ENCODE measurements around the gene UBE2J1. TPM values are rescaled to one million over a fixed set of nuclear protein-coding genes. Genes with fewer than 3 reads are reported as not detected.
"Not testable (repeated sequence)": the region's sequence is repeated elsewhere in the genome, so short reads cannot be mapped to it uniquely, and the experiment has no call there.

Gene UBE2J1
- total RNA-seq, 3 donors from 2014 or later: 15.0 to 19.4 (median 16.1) TPM

DNA sequence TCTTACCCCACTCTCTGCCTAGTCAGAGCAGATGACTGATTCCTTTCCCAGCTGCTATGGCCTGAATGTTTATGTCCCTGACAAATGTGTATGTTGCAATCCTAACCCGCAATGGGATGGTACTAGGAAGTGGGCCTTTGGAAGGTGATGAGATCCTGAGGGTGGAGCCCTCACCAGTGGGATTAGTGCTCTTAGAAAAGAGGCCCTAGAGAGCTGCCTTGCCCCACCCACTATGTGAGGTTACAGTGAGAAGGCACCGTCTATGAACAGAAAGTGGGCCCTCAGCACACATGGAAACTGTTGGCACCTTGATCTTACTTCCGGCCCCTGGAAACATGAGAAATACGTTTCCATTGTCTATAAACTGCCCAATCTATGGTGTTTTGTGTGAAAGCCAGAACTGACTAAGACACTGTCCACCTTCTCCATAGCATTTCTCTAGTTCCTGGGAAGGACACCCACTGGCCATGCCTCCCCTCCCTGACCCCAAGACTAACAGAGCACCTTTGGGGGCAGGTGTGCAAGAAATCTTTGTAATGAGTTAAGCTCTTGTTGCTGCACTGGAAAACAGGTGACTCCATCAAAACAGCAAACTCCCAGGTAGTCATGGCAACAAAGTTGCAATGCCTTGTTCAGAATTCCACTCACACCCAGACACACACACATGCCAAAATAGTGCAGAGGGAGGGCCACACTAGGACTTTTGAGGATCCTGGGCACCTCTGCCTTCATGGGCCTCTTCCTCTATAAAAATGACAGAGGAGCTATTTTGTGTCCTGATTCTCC, 53.6 kb downstream of the UBE2J1 start:
- H3K9me3 Mint-ChIP-seq: no peaks in the 10 kb centered on the region
- peak; percentile 26 to 59 for ATAC-seq
- H3K4me3 Mint-ChIP-seq: no peak overlapping the region
- no peaks in the 10 kb centered on the region for H3K27me3 Mint-ChIP-seq (ENCODE audit: low read depth)
- DNase-seq: no peak
- H3K36me3 Mint-ChIP-seq (ENCODE audit: insufficient read depth): no peaks in the 10 kb centered on the region
- H3K4me1 Mint-ChIP-seq (ENCODE audit: low read depth): peaks cover 23% of the 10 kb centered on the region

GRCh38 chr6:89297695-89298351, 54.7 kb downstream of the UBE2J1 start:
- peak; percentile 63 to 89 for ATAC-seq
- Mint-ChIP-seq H3K27me3 (ENCODE audit: low read depth) (no peaks in the 10 kb centered on the region), H3K4me3 (peak overlapping the region; percentile 9), H3K36me3 (ENCODE audit: insufficient read depth) (no peaks in the 10 kb centered on the region), H3K4me1 (ENCODE audit: low read depth) (peaks cover 23% of the 10 kb centered on the region), H3K9me3 (no peaks in the 10 kb centered on the region)
- DNase-seq: peak; percentile 51

DNA sequence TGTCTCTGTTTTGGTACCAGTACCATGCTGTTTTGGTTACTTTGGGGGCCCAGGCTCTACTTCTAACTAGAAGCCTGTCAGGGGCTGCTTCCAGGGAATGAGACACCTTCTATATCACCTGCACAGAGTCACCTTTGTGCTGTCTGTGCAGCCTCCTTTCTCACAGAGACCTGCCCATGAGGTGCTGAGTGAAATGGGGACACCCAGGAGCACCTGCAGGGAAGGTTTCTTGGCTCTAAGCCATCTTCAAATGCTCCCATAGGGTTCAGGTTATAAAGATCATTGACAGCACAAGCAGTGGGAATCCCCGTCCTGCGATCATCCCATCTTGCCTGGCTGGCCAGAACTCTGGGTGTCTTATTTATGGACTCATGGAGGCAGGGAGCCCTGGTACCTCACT, 56.5 kb downstream of the UBE2J1 start:
- H3K4me3 Mint-ChIP-seq: no peak overlapping the region
- no peaks in the 10 kb centered on the region for H3K9me3 Mint-ChIP-seq
- H3K27me3 Mint-ChIP-seq (ENCODE audit: low read depth): no peaks in the 10 kb centered on the region
- no peak for DNase-seq
- no peak for ATAC-seq
- peaks cover 23% of the 10 kb centered on the region for H3K4me1 Mint-ChIP-seq (ENCODE audit: low read depth)
- no peaks in the 10 kb centered on the region for H3K36me3 Mint-ChIP-seq (ENCODE audit: insufficient read depth)

DNA sequence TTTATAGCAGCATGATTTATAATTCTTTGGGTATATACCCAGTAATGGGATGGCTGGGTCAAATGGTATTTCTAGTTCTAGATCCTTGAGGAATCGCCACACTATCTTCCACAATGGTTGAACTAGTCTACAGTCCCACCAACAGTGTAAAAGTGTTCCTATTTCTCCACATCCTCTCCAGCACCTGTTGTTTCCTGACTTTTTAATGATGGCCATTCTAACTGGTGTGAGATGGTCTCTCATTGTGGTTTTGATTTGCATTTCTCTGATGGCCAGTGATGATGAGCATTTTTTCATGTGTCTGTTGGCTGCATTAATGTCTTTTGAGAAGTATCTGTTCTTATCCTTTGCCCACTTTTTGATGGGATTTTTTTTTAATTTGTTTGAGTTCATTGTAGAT, 57.4 kb downstream of the UBE2J1 start:
- not testable (repeated sequence) for ATAC-seq; H3K4me3 Mint-ChIP-seq; DNase-seq; H3K27me3 Mint-ChIP-seq (ENCODE audit: low read depth); H3K9me3 Mint-ChIP-seq; H3K36me3 Mint-ChIP-seq (ENCODE audit: insufficient read depth)
- H3K4me1 Mint-ChIP-seq (ENCODE audit: low read depth): peaks cover 23% of the 10 kb centered on the region

DNA sequence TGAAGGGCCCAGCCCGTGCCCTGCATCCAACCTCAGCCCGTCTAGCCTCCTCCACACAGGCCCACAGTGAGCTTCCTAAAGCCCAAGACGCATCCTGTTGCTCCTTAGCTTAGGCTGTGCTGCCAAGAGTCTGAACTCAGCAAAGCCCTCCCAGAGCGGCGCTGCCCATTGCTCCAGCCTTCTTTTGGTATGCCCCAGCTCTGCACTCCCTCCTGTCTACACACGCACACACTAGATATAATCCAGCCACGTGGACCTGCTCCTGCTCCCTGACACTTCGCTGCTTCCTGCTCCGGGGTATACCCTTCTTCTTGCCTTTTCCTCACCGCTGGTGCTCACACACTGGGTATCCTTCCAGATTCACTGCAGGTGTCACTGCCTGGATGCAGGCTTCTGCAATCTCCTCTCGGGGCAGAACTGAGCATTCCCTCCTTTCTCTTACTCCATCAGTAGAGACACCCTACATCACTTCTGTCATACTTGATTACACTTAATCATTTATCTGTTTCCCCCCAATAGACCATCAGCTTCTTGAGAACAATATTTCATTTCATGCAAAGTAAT, 61.2 kb downstream of the UBE2J1 start:
- no peaks in the 10 kb centered on the region for H3K27me3 Mint-ChIP-seq (ENCODE audit: low read depth)
- H3K4me1 Mint-ChIP-seq (ENCODE audit: low read depth): no peaks in the 10 kb centered on the region
- H3K4me3 Mint-ChIP-seq: no peak overlapping the region
- no peak for DNase-seq
- no peaks in the 10 kb centered on the region for H3K9me3 Mint-ChIP-seq
- H3K36me3 Mint-ChIP-seq (ENCODE audit: insufficient read depth): no peaks in the 10 kb centered on the region
- no peak for ATAC-seq

DNA sequence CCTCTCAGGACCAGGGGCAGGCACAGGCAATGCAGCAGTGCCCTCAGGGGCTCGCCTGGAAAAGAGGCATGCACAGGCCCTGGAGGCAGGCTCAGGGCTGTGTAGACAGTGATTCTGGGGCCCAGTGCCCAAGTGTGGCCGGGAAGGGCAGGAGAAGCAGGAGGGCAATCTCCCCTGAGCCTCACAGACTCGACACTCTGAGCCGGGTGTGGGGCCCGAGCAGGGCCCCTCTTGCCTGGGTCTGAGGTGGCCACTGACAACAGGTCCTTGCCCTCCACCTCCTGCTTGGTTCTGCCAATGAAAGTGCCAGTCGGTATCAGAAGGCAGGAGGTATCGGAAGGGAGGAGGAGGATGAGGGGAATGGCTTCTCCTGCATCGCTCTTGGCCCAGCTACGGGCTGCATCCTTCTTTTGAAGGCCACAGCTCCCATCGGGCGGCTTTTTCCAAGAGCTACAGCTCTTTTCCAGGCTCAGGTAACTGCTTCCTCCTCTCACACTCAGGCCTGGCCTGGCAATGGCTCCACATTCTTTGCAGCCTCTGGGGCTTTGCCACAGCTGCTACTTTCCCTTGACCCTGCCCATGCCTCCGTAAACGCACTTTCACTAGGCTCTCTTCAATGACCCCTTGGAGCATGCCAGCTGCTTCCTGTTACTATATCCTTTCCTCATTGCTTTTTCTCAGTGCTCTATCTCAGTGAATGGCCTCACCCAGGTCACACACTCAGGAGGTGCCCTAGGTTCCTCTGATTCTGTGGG, 61.9 kb downstream of the UBE2J1 start:
- no peaks in the 10 kb centered on the region for H3K4me1 Mint-ChIP-seq (ENCODE audit: low read depth)
- DNase-seq (no peak), ATAC-seq (no peak)
- H3K9me3 Mint-ChIP-seq: no peaks in the 10 kb centered on the region
- no peaks in the 10 kb centered on the region for H3K36me3 Mint-ChIP-seq (ENCODE audit: insufficient read depth)
- no peak overlapping the region for H3K4me3 Mint-ChIP-seq
- H3K27me3 Mint-ChIP-seq (ENCODE audit: low read depth): no peaks in the 10 kb centered on the region

DNA sequence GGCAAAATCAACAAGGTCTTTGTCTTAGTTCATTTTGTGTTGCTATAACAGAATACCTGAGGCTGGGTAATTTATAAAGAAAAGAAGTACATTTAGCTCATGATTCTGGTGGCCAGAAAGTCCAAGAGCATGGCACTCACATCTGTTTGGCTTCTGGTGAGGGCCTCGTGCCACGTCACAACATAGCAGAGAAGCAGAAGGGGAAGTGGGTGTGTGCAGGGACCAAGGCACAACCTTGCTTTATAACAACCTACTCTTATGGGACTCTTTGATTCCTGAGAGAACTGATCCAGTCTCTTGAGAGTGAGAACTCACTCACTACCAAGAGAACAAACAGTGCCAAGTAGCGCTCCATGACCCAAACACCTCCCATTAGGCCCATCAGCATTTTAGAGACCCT, 62.8 kb downstream of the UBE2J1 start:
- H3K4me3 Mint-ChIP-seq: no peak overlapping the region
- no peak for ATAC-seq
- no peaks in the 10 kb centered on the region for H3K36me3 Mint-ChIP-seq (ENCODE audit: insufficient read depth)
- H3K4me1 Mint-ChIP-seq (ENCODE audit: low read depth): no peaks in the 10 kb centered on the region
- no peak for DNase-seq
- no peaks in the 10 kb centered on the region for H3K27me3 Mint-ChIP-seq (ENCODE audit: low read depth)
- no peaks in the 10 kb centered on the region for H3K9me3 Mint-ChIP-seq

GRCh38 chr6:89287351-89288028, 65.0 kb downstream of the UBE2J1 start:
- Mint-ChIP-seq H3K9me3 (no peaks in the 10 kb centered on the region), H3K4me1 (ENCODE audit: low read depth) (no peaks in the 10 kb centered on the region), H3K36me3 (ENCODE audit: insufficient read depth) (no peaks in the 10 kb centered on the region), H3K27me3 (ENCODE audit: low read depth) (no peaks in the 10 kb centered on the region), H3K4me3 (no peak overlapping the region)
- DNase-seq (no peak), ATAC-seq (peak in 1 of 2 donors; percentile 18)

GRCh38 chr6:89286516-89286915, 66.0 kb downstream of the UBE2J1 start:
- no peaks in the 10 kb centered on the region for H3K27me3 Mint-ChIP-seq (ENCODE audit: low read depth)
- H3K36me3 Mint-ChIP-seq (ENCODE audit: insufficient read depth): no peaks in the 10 kb centered on the region
- H3K9me3 Mint-ChIP-seq: no peaks in the 10 kb centered on the region
- no peak for DNase-seq
- no peak overlapping the region for H3K4me3 Mint-ChIP-seq
- H3K4me1 Mint-ChIP-seq (ENCODE audit: low read depth): no peaks in the 10 kb centered on the region
- ATAC-seq: no peak

DNA sequence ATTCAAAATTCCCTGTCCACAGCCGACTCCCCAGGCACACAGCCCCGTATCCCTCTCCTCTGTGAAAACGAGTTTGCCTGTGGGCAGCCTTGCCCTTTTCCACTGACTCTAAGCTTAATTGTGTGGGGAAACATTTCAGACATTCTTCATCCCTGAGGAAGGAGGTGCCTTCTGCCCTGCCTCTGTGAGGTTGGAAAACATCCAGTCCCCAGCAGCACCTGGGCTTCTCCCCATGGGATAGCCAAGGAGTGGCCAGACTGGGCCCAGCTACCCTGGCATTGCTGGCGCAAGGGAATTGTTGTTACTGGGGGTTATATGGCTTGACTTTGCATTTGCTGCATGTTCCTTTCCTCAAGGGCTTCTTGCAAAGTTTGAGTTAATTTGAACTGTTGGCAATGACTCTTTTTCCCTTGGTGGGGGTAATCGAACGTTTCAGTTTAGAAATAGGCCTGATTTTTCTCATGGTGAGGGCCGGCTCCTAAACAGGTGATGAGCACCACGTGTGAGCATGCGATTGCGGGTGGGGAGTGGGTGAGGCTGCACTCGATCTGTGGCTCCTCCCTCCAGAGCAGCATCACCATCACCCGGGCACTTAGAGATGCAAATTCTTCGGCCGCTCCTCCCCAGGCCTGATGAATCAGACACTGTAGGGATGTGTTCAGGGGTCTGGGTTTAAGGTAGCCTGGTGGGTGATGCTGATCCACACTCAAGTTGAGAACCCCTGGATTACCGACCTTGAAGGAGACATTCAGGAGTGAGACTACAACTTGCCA, 67.4 kb downstream of the UBE2J1 start:
- ATAC-seq: no peak
- no peaks in the 10 kb centered on the region for H3K27me3 Mint-ChIP-seq (ENCODE audit: low read depth)
- H3K9me3 Mint-ChIP-seq: no peaks in the 10 kb centered on the region
- no peaks in the 10 kb centered on the region for H3K4me1 Mint-ChIP-seq (ENCODE audit: low read depth)
- no peak for DNase-seq
- H3K36me3 Mint-ChIP-seq (ENCODE audit: insufficient read depth): no peaks in the 10 kb centered on the region
- H3K4me3 Mint-ChIP-seq: no peak overlapping the region

GRCh38 chr6:89284081-89284480, 68.4 kb downstream of the UBE2J1 start:
- Mint-ChIP-seq H3K27me3 (ENCODE audit: low read depth) (no peaks in the 10 kb centered on the region), H3K4me1 (ENCODE audit: low read depth) (no peaks in the 10 kb centered on the region), H3K36me3 (ENCODE audit: insufficient read depth) (no peaks in the 10 kb centered on the region), H3K4me3 (no peak overlapping the region), H3K9me3 (no peaks in the 10 kb centered on the region)
- ATAC-seq (no peak), DNase-seq (no peak)

- H3K36me3 Mint-ChIP-seq (ENCODE audit: insufficient read depth): no peaks in the 10 kb centered on the region
- no peak for DNase-seq
- no peaks in the 10 kb centered on the region for H3K9me3 Mint-ChIP-seq
- no peak overlapping the region for H3K4me3 Mint-ChIP-seq
- ATAC-seq: no peak
- no peaks in the 10 kb centered on the region for H3K4me1 Mint-ChIP-seq (ENCODE audit: low read depth)
- H3K27me3 Mint-ChIP-seq (ENCODE audit: low read depth): no peaks in the 10 kb centered on the region
These were observed 69.8 kb downstream of the UBE2J1 start for GRCh38 chr6:89282749-89283148.

DNA sequence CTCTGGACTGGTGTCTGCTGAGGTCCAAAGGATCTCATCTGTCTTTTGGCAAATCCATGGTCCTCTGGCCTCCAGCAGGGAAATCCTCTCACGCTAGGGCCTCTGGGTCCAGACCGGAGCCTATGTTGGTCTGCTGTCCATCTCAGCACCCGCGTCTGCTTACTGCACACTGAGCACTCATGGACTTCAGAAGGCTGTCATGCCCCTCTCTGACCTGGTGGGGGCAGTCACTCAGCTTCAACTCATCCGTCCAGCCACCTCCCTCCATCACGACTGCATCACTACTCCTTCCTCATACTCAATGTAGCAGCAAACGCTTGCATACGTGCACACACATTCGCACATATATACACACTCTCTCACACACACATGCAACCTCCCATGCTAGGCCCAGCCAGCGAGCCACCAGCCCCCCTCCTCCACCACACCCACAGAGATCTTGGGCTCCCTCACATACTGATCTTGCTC, 70.7 kb downstream of the UBE2J1 start:
- no peak for DNase-seq
- Mint-ChIP-seq H3K4me3 (no peak overlapping the region), H3K27me3 (ENCODE audit: low read depth) (no peaks in the 10 kb centered on the region), H3K36me3 (ENCODE audit: insufficient read depth) (no peaks in the 10 kb centered on the region), H3K9me3 (no peaks in the 10 kb centered on the region), H3K4me1 (ENCODE audit: low read depth) (no peaks in the 10 kb centered on the region)
- ATAC-seq: peak; percentile 67 to 71

All from activated T-cell treated with anti-CD3 and anti-CD28 coated beads, Interleukin-2, amount 50 U/mL, for 4 hours (primary cell).